ENCODE data around the gene C19orf38. TPM values are rescaled to one million over a fixed set of nuclear protein-coding genes. Genes with fewer than 3 reads are reported as not detected.

C19orf38 gene
- total and polyA plus RNA-seq, 4 donors, result 0.97 to 3.9 (median 1.5) TPM

GRCh38 chr19:10913716-10914340, 65.6 kb downstream of the C19orf38 start:
- DNase-seq (ENCODE audit: low spot score), result no peak
- WGBS, result 95% methylated on average over 24 of the region's 24 CpGs
- H3K4me3 ChIP-seq (ENCODE audit: low read depth in 1 of 3, low read length in 3 of 3), result no peak overlapping the region
- H3K27ac ChIP-seq (ENCODE audit: low read depth in 1 of 2, low read length in 2 of 2), result no peak overlapping the region
- no peaks in the 10 kb centered on the region for H3K4me1 ChIP-seq (ENCODE audit: control insufficient read depth in 4 of 4, insufficient read depth in 4 of 4, low read length in 3 of 4)
- H3K9ac ChIP-seq (ENCODE audit: low read depth in 1 of 2, low read length in 2 of 2), result no peak overlapping the region
- TF ChIP-seq RAD21 (IDR thresholded peaks at IDR 0.05) (no peak), YY1 (IDR thresholded peaks at IDR 0.05) (no peak), GABPA (IDR thresholded peaks at IDR 0.05 in 1 of 2, conservative IDR thresholded peaks at IDR 0.05 in 1 of 2) (no peak), HNF4G (IDR thresholded peaks at IDR 0.05) (no peak), NR2F2 (IDR thresholded peaks at IDR 0.05) (no peak), HNF4A (conservative IDR thresholded peaks at IDR 0.05) (no peak), JUND (IDR thresholded peaks at IDR 0.05) (no peak), FOXA2 (IDR thresholded peaks at IDR 0.05) (no peak), ZBTB33 (IDR thresholded peaks at IDR 0.05) (no peak), CTCF (IDR thresholded peaks at IDR 0.05; ENCODE audit: low read depth, low read length, missing input control) (no peak), FOXA1 (IDR thresholded peaks at IDR 0.05) (no peak), RXRA (IDR thresholded peaks at IDR 0.05) (no peak), SP1 (IDR thresholded peaks at IDR 0.05) (no peak), EGR1 (IDR thresholded peaks at IDR 0.05; ENCODE audit: low read depth in 2 of 2) (no peak)
- TF ChIP-seq, protein P1, sequence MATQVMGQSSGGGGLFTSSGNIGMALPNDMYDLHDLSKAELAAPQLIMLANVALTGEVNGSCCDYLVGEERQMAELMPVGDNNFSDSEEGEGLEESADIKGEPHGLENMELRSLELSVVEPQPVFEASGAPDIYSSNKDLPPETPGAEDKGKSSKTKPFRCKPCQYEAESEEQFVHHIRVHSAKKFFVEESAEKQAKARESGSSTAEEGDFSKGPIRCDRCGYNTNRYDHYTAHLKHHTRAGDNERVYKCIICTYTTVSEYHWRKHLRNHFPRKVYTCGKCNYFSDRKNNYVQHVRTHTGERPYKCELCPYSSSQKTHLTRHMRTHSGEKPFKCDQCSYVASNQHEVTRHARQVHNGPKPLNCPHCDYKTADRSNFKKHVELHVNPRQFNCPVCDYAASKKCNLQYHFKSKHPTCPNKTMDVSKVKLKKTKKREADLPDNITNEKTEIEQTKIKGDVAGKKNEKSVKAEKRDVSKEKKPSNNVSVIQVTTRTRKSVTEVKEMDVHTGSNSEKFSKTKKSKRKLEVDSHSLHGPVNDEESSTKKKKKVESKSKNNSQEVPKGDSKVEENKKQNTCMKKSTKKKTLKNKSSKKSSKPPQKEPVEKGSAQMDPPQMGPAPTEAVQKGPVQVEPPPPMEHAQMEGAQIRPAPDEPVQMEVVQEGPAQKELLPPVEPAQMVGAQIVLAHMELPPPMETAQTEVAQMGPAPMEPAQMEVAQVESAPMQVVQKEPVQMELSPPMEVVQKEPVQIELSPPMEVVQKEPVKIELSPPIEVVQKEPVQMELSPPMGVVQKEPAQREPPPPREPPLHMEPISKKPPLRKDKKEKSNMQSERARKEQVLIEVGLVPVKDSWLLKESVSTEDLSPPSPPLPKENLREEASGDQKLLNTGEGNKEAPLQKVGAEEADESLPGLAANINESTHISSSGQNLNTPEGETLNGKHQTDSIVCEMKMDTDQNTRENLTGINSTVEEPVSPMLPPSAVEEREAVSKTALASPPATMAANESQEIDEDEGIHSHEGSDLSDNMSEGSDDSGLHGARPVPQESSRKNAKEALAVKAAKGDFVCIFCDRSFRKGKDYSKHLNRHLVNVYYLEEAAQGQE (IDR thresholded peaks at IDR 0.05), result no peak
- H3K27me3 ChIP-seq (ENCODE audit: control insufficient read depth in 4 of 4, insufficient read depth in 4 of 4, low read length in 3 of 4), result no peaks in the 10 kb centered on the region
- peaks cover 3 to 31% (median 7%) of the 10 kb centered on the region in 4 donors for H3K36me3 ChIP-seq (ENCODE audit: control insufficient read depth in 4 of 4, insufficient read depth in 3 of 4, low read depth in 1 of 4, low read length in 3 of 4)
- H3K9me3 ChIP-seq (ENCODE audit: control insufficient read depth in 4 of 4, low read length in 3 of 4), result no peaks in the 10 kb centered on the region
